Heart left ventricle (tissue), 16 donors: ENCODE measurements around the gene EML6. TPM values are rescaled to one million over a fixed set of nuclear protein-coding genes. Genes with fewer than 3 reads are reported as not detected.
A peak's percentile ranks its signal among the peaks of the same experiment; 100 is the strongest.

ENCODE experiments used
- ATAC-seq, 4 donors: fragments of 200-7000 bp; cut with Tn5 transposase; one replicate each; pipeline ENCODE4 v1.9.1; 2020 to 2022; ENCODE audit warnings: moderate library complexity in 4 of 4, mild to moderate bottlenecking in 3 of 4, moderate number of reproducible peaks in 1 of 4
- DNase-seq, 5 donors: peaks; one replicate each; pipeline ENCODE4 v3.0.0-alpha.2; 2020
- H3K27ac ChIP-seq, 12 donors: fragments of 200-600 bp; sonication (generic) in 4 of 12; one replicate each; pipeline versions ENCODE4 v1.5.0 to v1.8.0; 2016 to 2022; ENCODE audit warnings: mild to moderate bottlenecking in 2 of 12
- H3K27me3 ChIP-seq, 9 donors: fragments of 200-600 bp; sonication (generic) in 2 of 9; one replicate each; pipeline versions ENCODE4 v1.5.1 to v1.8.0; 2016 to 2022; ENCODE audit warnings: mild to moderate bottlenecking in 3 of 9
- H3K36me3 ChIP-seq, 9 donors: fragments of 200-600 bp; sonication (generic) in 2 of 9; one replicate each; pipeline versions ENCODE4 v1.5.0 to v1.8.0; 2018 to 2022; ENCODE audit warnings: mild to moderate bottlenecking in 2 of 9
- H3K4me1 ChIP-seq, 12 donors: fragments of 200-600 bp; sonication (generic) in 4 of 12; one replicate each; pipeline versions ENCODE4 v1.5.0 to v1.8.0; 2016 to 2022; ENCODE audit warnings: mild to moderate bottlenecking in 3 of 12
- H3K4me3 ChIP-seq, 12 donors: fragments of 200-600 bp; sonication (generic) in 4 of 12; one replicate each; pipeline versions ENCODE4 v1.5.0 to v1.8.0; 2017 to 2022; ENCODE audit warnings: mild to moderate bottlenecking in 9 of 12, moderate library complexity in 4 of 12
- H3K9me3 ChIP-seq, 12 donors: fragments of 200-600 bp; sonication (generic) in 4 of 12; one replicate each; pipeline versions ENCODE4 v1.5.0 to v1.8.0; 2016 to 2022; ENCODE audit warnings: mild to moderate bottlenecking in 1 of 12
- POLR2A ChIP-seq, 2 donors: fragments of 450-650 bp; IDR thresholded peaks; one replicate each; pipeline ENCODE4 v1.6.1; 2017; ENCODE audit warnings: antibody characterized with exemption in 2 of 2, mild to moderate bottlenecking in 2 of 2, moderate library complexity in 2 of 2
- WGBS, 4 donors: extraction: QIAGEN DNeasy Blood & Tissue Kit in 2 of 4; methylation state at CpG; one replicate each; pipeline versions ENCODE4 v1.1.5 to v1.1.7; 2013 to 2018; 5-methylcytosine and 5-hydroxymethylcytosine counted together
- intact Hi-C, 10 donors: fragments of 100-400 bp; cut with DNase I; formaldehyde crosslinking; loops; one replicate each; pipeline versions ENCODE4 v1.11.1 to v1.14.2; 2022
- polyA plus RNA-seq, 2 donors: library from polyadenylated mRNA; stranded (reverse); fragments of 200-250 nt; gene quantifications; one replicate each; pipeline ENCODE4 v1.2.3, GENCODE V29; 2013
- total RNA-seq, 9 donors: library from RNA; depleted of rRNA in 2 of 9; stranded (reverse); fragments of >200 nt in 2 of 9; fragmentation: NEBNext Ultra II Directional in 3 of 9; extraction: Animal tissue kit (Norgen Biotek cat#: 25700) in 3 of 9; gene quantifications; one replicate each; pipeline versions ENCODE4 v1.1.0 to v1.2.4, GENCODE V29; 2016 to 2023
- TF ChIP-seq, protein P1 (sequence below), 12 donors: fragments of 200-600 bp; sonication (generic) in 4 of 12; IDR thresholded peaks; one replicate each; pipeline versions ENCODE4 v1.5.0 to v1.8.0; 2018 to 2022; ENCODE audit warnings: antibody characterized with exemption in 12 of 12, mild to moderate bottlenecking in 5 of 12
- donor health status: ischemic (EF 13 %, LVEDD 7.1; RV severe dilation, severe dysfunction).
- donor health status: healthy with polysubstance abuse.
- donor health status: DM: no; HTN: yes; CAD: no.
- donor health status: DM: no; HTN: no; CAD: no.
- donor health status: ischemic (EF 25% LVEDD 6.9; RV normal size, moderate dysfunction).
- donor health status: ischemic (EF 25% LVEDD 5.7; RV mildly dilated, moderate dysfunction).
- donor health status: healthy.
- donor health status: DM: yes; HTN: yes; CAD: no.
- donor health status: ischemic (EF 35%, LVEDD 5.7; RV mildly dilated, moderate dysfunction).
- donor health status: nonischemic (EF 11% LVEDD 7.7; RV severe dilation, severe dysfunction).
- donor health status: DM: yes; HTN: yes; CAD: no.
- donor health status: PGD.
- donor health status: ischemic (EF 29% LVEDD 5.4; RV normal size, mild dysfunction).
- donor health status: nonischemic (EF 23%, LVEDD 6.1; RV moderate dilation, normal function).

The EML6 gene
- total and polyA plus RNA-seq, 11 donors = 0.08 to 1.2 (median 0.58) TPM

GRCh38 chr2:54723996-54724559 lies 616 bp downstream of the EML6 start:
- intact Hi-C loops = loop anchor here in 6 of 10 donors (2.0 to 10.0 kb wide), 7 partner anchors 111 to 607 kb away; partner anchors contain the start of gene ACYP2 (in 1 of the 6)
- Histone ChIP-seq H3K27me3 (peaks cover 0 to 17% (median 0%) of the 10 kb centered on the region in 9 donors), H3K36me3 (no peaks in the 10 kb centered on the region), H3K9me3 (no peaks in the 10 kb centered on the region), H3K4me1 (peaks cover 0 to 26% (median 9%) of the 10 kb centered on the region in 12 donors), H3K27ac (peak overlapping the region in 8 of 12 donors; percentile 30 to 82 (median 72)), H3K4me3 (peak overlapping the region; percentile 45 to 89 (median 73))
- no peak for ATAC-seq
- no peak for DNase-seq
- TF ChIP-seq POLR2A (IDR thresholded peaks at IDR 0.05) = no peak
- TF ChIP-seq, protein P1, sequence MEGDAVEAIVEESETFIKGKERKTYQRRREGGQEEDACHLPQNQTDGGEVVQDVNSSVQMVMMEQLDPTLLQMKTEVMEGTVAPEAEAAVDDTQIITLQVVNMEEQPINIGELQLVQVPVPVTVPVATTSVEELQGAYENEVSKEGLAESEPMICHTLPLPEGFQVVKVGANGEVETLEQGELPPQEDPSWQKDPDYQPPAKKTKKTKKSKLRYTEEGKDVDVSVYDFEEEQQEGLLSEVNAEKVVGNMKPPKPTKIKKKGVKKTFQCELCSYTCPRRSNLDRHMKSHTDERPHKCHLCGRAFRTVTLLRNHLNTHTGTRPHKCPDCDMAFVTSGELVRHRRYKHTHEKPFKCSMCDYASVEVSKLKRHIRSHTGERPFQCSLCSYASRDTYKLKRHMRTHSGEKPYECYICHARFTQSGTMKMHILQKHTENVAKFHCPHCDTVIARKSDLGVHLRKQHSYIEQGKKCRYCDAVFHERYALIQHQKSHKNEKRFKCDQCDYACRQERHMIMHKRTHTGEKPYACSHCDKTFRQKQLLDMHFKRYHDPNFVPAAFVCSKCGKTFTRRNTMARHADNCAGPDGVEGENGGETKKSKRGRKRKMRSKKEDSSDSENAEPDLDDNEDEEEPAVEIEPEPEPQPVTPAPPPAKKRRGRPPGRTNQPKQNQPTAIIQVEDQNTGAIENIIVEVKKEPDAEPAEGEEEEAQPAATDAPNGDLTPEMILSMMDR (IDR thresholded peaks at IDR 0.05) = peak in 1 of 12 donors; percentile 2
- 0 to 1% (median 1%) methylated on average over 22 to 23 of the region's 23 CpGs for WGBS, 4 donors

DNA sequence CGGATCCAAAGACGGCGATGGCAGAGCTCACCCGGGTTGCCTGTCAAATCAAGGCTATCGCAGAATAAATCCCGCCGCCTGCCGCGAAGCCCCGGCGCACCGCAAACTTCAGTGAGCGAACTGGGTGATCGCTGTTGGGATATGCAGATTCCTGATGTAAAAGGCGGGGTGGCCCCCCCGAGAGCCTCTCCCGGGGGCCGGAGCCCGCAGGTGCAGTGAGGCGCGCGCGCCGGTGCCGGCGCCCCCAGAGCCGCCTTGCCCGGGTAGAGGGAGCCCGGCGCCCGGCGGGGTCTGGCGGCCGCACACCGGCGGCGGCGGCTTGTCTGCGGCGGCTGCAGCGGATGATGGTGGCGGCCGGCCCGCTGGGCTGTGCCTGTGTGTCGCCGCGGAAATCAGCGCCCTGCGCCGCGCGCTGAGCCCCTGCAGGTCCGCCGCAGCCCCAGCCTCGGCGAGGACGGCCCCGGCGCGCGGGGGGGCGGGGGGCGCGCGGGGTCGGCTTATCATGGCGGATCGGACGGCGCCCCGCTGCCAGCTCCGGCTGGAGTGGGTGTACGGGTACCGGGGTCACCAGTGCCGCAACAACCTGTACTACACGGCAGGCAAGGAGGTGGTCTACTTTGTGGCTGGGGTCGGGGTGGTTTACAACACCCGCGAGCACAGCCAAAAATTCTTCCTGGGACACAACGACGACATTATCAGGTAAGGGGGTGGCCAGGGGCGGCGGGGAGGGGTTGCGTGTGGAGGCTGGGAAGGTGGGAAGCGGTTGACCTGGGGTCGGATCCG lies 1.3 kb downstream of the EML6 start:
- H3K27ac ChIP-seq = no peak overlapping the region
- ATAC-seq = no peak
- H3K9me3 ChIP-seq = no peaks in the 10 kb centered on the region
- peak in 3 of 5 donors; percentile 33 to 71 (median 34) for DNase-seq
- peaks cover 0 to 26% (median 9%) of the 10 kb centered on the region in 12 donors for H3K4me1 ChIP-seq
- TF ChIP-seq POLR2A (IDR thresholded peaks at IDR 0.05) = no peak
- TF ChIP-seq, protein P1 (IDR thresholded peaks at IDR 0.05) = no peak
- peaks cover 0 to 15% (median 0%) of the 10 kb centered on the region in 9 donors for H3K27me3 ChIP-seq
- peak overlapping the region; percentile 45 to 89 (median 73) for H3K4me3 ChIP-seq
- H3K36me3 ChIP-seq = no peaks in the 10 kb centered on the region
- 2 to 3% (median 2%) methylated on average over 50 to 87 of the region's 87 CpGs for WGBS, 4 donors
- intact Hi-C loops = loop anchor here in 6 of 10 donors (2.0 to 10.0 kb wide), 7 partner anchors 110 to 607 kb away; partner anchors contain the start of gene ACYP2 (in 1 of the 6)

DNA sequence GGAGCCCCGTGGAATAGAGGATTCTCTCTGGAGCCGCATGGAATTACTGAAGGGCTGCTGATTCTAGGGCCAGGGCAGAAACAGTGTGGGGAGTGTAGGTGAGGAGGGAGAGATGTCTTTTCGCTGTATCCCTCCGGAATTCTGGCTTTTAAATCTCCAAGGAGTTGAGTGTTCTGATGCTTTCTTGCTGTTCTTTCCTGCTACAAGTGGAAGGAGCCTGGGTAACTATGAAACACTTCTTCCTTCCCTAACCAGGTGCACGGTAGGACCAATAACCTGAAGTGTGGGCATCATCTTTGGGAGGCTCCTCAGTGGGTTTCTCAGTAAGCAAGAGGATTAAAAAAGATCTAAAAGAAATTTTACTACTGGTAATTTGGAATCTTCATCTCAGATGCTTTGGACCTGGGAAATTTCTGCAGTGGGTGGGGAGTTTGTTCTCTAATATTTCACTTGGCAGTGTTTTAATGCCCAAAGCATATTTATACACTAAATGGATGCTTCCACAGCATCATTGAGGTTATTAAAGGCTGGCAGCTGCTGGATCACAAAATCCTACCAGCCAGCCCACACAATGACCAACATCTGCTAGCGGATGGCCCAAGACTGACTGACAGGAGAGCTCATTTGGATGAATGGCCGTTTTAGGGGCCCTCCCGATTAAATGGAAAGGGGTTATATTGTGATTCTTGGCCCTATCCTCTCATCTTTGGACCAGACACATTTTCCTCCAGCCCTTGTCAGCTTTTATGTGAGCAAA lies 2.1 kb downstream of the EML6 start:
- intact Hi-C loops = loop anchor here in 6 of 10 donors (2.0 to 10.0 kb wide), 4 partner anchors 109 to 449 kb away; no protein-coding TSS in a partner anchor

More for the DNA sequence above, 2.1 kb downstream of the EML6 start:
- Histone ChIP-seq H3K27me3 (peaks cover 0 to 15% (median 0%) of the 10 kb centered on the region in 9 donors), H3K36me3 (no peaks in the 10 kb centered on the region), H3K27ac (no peak overlapping the region), H3K9me3 (no peaks in the 10 kb centered on the region), H3K4me1 (peaks cover 0 to 26% (median 9%) of the 10 kb centered on the region in 12 donors), H3K4me3 (peak overlapping the region in 10 of 12 donors; percentile 64 to 89 (median 73))
- DNase-seq (no peak), ATAC-seq (no peak)
- 41 to 44% (median 43%) methylated on average over 8 of the region's 8 CpGs for WGBS, 4 donors
- TF ChIP-seq POLR2A (IDR thresholded peaks at IDR 0.05) = no peak
- TF ChIP-seq, protein P1 (IDR thresholded peaks at IDR 0.05) = no peak
